Fibroblast of the aortic adventitia (primary cell): ENCODE measurements around the gene WDR48. TPM values are rescaled to one million over a fixed set of nuclear protein-coding genes. Genes with fewer than 3 reads are reported as not detected.

Experiments
- DNase-seq: peaks from one replicate; pipeline ENCODE4 v3.0.0-alpha.2; 2010; ENCODE audit warnings: low read depth
- H3K4me3 ChIP-seq: 2 replicates; pipeline ENCODE4 v1.5.1; 2011; ENCODE audit warnings: low read depth, mild to moderate bottlenecking, control low read depth, low read length, moderate library complexity
- CTCF ChIP-seq: IDR thresholded peaks from 2 replicates; pipeline ENCODE4 v1.5.1; 2011; ENCODE audit warnings: mild to moderate bottlenecking, low read length, control low read depth, inconsistent platforms; ENCODE audit not compliant: insufficient read depth
- total RNA-seq: library from RNA; depleted of rRNA; stranded (reverse); fragments of >200 nt; gene quantifications from 2 replicates; pipeline ENCODE4 v1.2.3, GENCODE V29; 2012; ENCODE audit warnings: low replicate concordance

Gene WDR48
- total RNA-seq, 1 donor = 41.3 TPM

- TF ChIP-seq CTCF = no peak
- H3K4me3 ChIP-seq = no peak overlapping the region
- DNase-seq = no peak
Measured at GRCh38 chr3:39118079-39118478, 66.3 kb downstream of the WDR48 start.

- TF ChIP-seq CTCF = no peak
- DNase-seq = no peak
- no peak overlapping the region for H3K4me3 ChIP-seq
Measured at GRCh38 chr3:39118931-39119660, 67.3 kb downstream of the WDR48 start.

GRCh38 chr3:39121621-39122020, 69.8 kb downstream of the WDR48 start:
- DNase-seq = no peak
- TF ChIP-seq CTCF = no peak
- H3K4me3 ChIP-seq = no peak overlapping the region

- DNase-seq = no peak
- H3K4me3 ChIP-seq = no peak overlapping the region
- no peak for TF ChIP-seq CTCF
Measured at GRCh38 chr3:39122813-39123212, 71.0 kb downstream of the WDR48 start.

GRCh38 chr3:39124876-39125840, 73.3 kb downstream of the WDR48 start:
- peak; percentile 63 for DNase-seq
- H3K4me3 ChIP-seq = no peak overlapping the region
- TF ChIP-seq CTCF = peak; percentile 73

GRCh38 chr3:39125841-39126500, 74.2 kb downstream of the WDR48 start:
- peak; percentile 35 for DNase-seq
- TF ChIP-seq CTCF = no peak
- no peak overlapping the region for H3K4me3 ChIP-seq
